GM19239 (cell line): Measurements from ENCODE around the gene BTF3L4.

Source experiments
- DNase-seq: peaks from one replicate; pipeline ENCODE4 v3.0.0; 2011; ENCODE audit warnings: low spot score; ENCODE audit not compliant: insufficient read length
- FAIRE-seq: peaks from 2 replicates; lab custom pipeline; 2011; peaks lifted over from hg19 to GRCh38; lab: Jason Lieb, UNC

Gene BTF3L4

DNA sequence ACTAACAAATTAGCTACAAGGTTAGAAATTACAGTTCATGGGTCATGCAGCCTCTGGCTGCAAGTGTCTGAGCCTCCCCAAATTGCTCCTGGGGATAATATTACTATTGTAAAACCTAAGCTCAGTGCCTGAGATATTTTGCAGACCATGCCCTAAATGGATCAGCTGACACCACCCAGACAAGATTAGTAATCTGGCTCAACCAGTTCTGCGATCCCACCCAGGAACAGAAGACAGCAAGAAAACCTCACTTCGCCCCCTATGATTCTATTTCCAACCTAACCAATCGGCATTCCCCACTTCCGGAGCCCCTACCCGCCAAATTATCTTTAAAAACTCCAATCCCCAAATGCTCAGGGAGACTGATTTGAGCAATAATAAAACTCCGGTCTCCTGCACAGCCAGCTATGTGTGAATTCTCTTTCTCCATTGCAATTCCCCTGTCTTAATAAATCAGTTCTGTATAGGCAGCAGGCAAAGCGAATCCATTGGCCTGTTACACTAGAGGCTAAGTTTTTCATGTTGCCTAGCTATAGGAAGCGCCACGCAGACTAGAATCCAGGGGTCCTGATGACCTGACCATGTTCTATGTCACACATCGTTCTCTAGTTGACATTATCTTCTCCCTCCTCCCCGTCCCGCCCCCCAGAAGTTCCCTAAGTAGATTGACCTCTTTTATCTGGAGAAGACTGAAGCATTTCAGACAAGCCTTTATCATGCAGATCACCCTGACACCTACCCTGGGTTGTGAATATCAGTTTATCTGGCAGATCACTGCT lies 63.4 kb downstream of the BTF3L4 start:
- DNase-seq (no peak), FAIRE-seq (no peak)

GRCh38 chr1:52122384-52122783 lies 66.3 kb downstream of the BTF3L4 start:
- FAIRE-seq (no peak), DNase-seq (no peak)

GRCh38 chr1:52123622-52124021 lies 67.5 kb downstream of the BTF3L4 start:
- FAIRE-seq (no peak), DNase-seq (no peak)

DNA sequence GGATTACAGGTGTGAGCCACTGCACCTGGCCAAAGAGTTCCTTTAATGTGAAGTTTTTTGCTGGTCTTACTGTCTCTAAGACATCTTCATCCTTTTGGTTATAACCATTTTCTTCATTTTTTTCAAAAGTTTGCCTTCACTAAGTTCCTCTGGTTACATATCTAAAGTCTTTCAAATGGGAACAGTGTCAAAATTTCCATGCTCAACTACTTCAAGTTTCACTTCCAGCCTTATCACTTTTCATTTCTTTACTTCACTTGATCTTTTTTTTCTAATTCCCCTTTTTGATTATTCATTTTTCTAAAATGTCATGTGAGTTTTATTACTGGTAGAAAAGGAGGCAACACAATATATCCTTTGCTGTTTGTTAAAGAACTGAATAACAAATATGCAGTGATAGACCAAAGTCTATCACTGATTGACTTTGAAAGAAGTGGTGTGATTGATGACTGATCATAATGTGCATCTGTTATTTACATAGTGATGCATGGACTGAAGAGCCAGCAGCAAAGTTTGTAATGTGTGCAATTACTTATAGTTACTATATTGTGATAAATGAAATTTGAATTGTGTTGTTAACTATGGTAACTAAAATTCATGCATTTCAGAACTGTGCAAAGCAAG lies 69.8 kb downstream of the BTF3L4 start:
- no peak for FAIRE-seq
- DNase-seq = no peak

DNA sequence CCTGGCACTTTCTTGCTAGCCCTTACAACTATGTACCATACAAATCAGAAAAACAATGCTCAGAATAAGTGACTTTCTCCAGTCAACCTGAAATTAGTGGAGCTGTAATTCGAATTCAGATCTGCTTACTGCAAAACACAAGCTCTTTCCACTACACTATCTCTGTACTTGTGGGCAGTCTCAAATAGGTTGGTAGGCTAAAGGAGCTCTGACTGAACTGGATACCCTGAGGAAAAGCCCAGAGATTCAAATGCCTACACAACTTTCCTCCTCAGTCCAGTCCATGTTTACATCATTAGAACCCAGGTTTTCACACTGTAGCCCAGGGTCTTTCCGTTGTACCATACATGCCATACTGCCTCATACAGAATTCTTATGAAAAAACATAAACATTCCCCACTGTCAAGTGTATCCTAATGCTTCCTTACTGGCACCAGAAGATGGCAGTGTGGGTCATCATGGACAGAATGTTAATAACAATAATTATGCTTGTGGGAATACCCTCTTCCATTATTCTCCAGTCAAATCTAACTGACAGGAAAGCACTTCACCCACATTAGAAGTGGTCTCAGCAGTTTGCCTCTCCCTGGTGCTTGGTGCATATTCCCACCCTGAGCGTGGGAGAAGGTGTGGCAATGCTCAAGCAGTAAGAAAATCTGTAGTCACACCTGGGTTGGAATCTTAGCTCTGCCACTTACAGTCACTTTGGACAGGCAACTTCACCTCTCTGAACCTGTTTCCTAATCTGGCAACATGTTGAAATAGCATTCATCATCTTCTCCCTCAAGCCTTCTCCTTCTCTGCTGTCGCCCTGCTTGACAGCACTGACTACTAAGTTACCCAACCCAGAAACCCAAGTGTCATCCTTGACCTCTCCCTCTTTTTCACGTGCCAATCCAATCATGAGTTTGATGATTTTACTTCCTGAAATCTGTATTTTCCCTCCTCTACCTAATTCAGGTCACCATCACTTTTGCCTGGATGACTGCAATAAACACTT lies 71.4 kb downstream of the BTF3L4 start:
- no peak for DNase-seq
- FAIRE-seq = no peak

GRCh38 chr1:52139817-52140540 lies 83.9 kb downstream of the BTF3L4 start:
- DNase-seq (peak; percentile 46), FAIRE-seq (peak; percentile 73)
